Smooth muscle cell (in vitro differentiated cells): ENCODE data around the gene NUDT3. TPM values are rescaled to one million over a fixed set of nuclear protein-coding genes. Genes with fewer than 3 reads are reported as not detected.

Experiments used
- DNase-seq: peaks from one replicate; lab custom pipeline; 2025; ENCODE audit not compliant: unreplicated experiment; lab: John Stamatoyannopoulos, UW
- H2AFZ ChIP-seq: fragments of 200-600 bp; sonication (generic); 2 replicates; pipeline ENCODE4 v1.6.0; 2016; ENCODE audit warnings: antibody characterized with exemption, low read depth, mild to moderate bottlenecking
- H3F3A ChIP-seq: fragments of 200-600 bp; sonication (generic); 2 replicates; pipeline ENCODE4 v1.6.0; 2017; ENCODE audit warnings: antibody characterized with exemption, low read depth
- H3K27ac ChIP-seq: fragments of 200-600 bp; sonication (generic); 2 replicates; pipeline ENCODE4 v1.5.1; 2016; ENCODE audit warnings: low read depth, mild to moderate bottlenecking
- H3K27me3 ChIP-seq: fragments of 200-600 bp; sonication (generic); 2 replicates; pipeline ENCODE4 v1.6.1; 2016; ENCODE audit warnings: low read depth, mild to moderate bottlenecking
- H3K36me3 ChIP-seq: fragments of 200-600 bp; sonication (generic); 2 replicates; pipeline ENCODE4 v1.5.1; 2016; ENCODE audit warnings: low read depth
- H3K4me1 ChIP-seq: fragments of 200-600 bp; sonication (generic); 2 replicates; pipeline ENCODE4 v1.5.1; 2016; ENCODE audit warnings: low read depth
- H3K4me2 ChIP-seq: fragments of 200-600 bp; sonication (generic); 2 replicates; pipeline ENCODE4 v1.6.0; 2016; ENCODE audit warnings: mild to moderate bottlenecking
- H3K4me3 ChIP-seq: fragments of 200-600 bp; sonication (generic); 2 replicates; pipeline ENCODE4 v1.5.1; 2016; ENCODE audit warnings: mild to moderate bottlenecking
- H3K79me2 ChIP-seq: fragments of 200-600 bp; sonication (generic); 2 replicates; pipeline ENCODE4 v1.6.0; 2016; ENCODE audit warnings: low read depth, mild to moderate bottlenecking
- H3K9ac ChIP-seq: fragments of 200-600 bp; sonication (generic); 2 replicates; pipeline ENCODE4 v1.6.0; 2016; ENCODE audit warnings: low read depth
- H3K9me3 ChIP-seq: fragments of 200-600 bp; sonication (generic); replicated peaks from 2 replicates; pipeline ENCODE4 v1.5.1; 2016; ENCODE audit warnings: low read depth
- H4K20me1 ChIP-seq: fragments of 200-600 bp; sonication (generic); 2 replicates; pipeline ENCODE4 v1.6.0; 2016; ENCODE audit warnings: low read depth
- WGBS: methylation state at CpG from one replicate; pipeline ENCODE4 v1.1.7; 2016; ENCODE audit warnings: low lambda C conversion rate; 5-methylcytosine and 5-hydroxymethylcytosine counted together
- polyA plus RNA-seq: library from polyadenylated mRNA; unstranded; fragments of >200 nt; fragmentation: Nextera tagmentation; extraction: Ambion mirVana; gene quantifications from 2 replicates; pipeline ENCODE4 v1.2.1, GENCODE V29; 2016
- total RNA-seq: library from RNA; depleted of rRNA; stranded (reverse); fragments of >200 nt; gene quantifications from 2 replicates; pipeline ENCODE4 v1.2.3, GENCODE V29; 2014
- TF ChIP-seq, protein P1 (sequence below): fragments of 200-600 bp; sonication (generic); IDR thresholded peaks from 2 replicates; pipeline ENCODE4 v1.5.1; 2017; ENCODE audit warnings: borderline replicate concordance, mild to moderate bottlenecking, antibody characterized with exemption; ENCODE audit not compliant: insufficient read depth, poor library complexity, severe bottlenecking

Gene NUDT3
- total and polyA plus RNA-seq, 2 experiments from 2014 or later: 7.5 to 12.9 TPM

DNA sequence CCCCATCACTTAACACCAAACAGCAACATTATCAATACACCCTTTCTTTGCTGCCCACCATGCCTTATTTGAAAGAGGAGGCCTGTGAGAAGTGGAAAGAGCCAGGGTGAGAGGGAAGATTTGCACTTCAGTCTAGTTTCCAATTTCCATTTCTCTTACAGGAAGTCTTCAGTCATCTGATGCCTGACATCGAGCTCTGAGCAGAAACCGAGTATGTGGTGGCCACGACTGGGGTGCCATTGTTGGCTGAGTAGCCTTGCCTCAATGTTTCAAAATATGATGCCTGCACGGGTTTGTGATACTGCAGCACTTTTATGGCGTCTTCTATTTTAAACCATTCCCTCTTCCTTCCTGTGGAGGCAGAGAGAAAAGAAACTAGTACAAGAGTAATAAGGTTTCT lies 103.9 kb downstream of the NUDT3 start:
- Histone ChIP-seq H3K36me3 (no peaks in the 10 kb centered on the region), H4K20me1 (no peaks in the 10 kb centered on the region), H3K4me1 (no peaks in the 10 kb centered on the region), H3K79me2 (no peaks in the 10 kb centered on the region), H3K4me2 (no peak overlapping the region), H3K9me3 (no peaks in the 10 kb centered on the region), H3K27ac (no peak overlapping the region), H3F3A (no peaks in the 10 kb centered on the region), H3K4me3 (no peak overlapping the region), H2AFZ (no peak overlapping the region), H3K27me3 (no peaks in the 10 kb centered on the region), H3K9ac (no peak overlapping the region)
- 87% methylated on average over 5 of the region's 5 CpGs for WGBS
- DNase-seq: no peak
- TF ChIP-seq, protein P1, sequence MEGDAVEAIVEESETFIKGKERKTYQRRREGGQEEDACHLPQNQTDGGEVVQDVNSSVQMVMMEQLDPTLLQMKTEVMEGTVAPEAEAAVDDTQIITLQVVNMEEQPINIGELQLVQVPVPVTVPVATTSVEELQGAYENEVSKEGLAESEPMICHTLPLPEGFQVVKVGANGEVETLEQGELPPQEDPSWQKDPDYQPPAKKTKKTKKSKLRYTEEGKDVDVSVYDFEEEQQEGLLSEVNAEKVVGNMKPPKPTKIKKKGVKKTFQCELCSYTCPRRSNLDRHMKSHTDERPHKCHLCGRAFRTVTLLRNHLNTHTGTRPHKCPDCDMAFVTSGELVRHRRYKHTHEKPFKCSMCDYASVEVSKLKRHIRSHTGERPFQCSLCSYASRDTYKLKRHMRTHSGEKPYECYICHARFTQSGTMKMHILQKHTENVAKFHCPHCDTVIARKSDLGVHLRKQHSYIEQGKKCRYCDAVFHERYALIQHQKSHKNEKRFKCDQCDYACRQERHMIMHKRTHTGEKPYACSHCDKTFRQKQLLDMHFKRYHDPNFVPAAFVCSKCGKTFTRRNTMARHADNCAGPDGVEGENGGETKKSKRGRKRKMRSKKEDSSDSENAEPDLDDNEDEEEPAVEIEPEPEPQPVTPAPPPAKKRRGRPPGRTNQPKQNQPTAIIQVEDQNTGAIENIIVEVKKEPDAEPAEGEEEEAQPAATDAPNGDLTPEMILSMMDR: no peak

DNA sequence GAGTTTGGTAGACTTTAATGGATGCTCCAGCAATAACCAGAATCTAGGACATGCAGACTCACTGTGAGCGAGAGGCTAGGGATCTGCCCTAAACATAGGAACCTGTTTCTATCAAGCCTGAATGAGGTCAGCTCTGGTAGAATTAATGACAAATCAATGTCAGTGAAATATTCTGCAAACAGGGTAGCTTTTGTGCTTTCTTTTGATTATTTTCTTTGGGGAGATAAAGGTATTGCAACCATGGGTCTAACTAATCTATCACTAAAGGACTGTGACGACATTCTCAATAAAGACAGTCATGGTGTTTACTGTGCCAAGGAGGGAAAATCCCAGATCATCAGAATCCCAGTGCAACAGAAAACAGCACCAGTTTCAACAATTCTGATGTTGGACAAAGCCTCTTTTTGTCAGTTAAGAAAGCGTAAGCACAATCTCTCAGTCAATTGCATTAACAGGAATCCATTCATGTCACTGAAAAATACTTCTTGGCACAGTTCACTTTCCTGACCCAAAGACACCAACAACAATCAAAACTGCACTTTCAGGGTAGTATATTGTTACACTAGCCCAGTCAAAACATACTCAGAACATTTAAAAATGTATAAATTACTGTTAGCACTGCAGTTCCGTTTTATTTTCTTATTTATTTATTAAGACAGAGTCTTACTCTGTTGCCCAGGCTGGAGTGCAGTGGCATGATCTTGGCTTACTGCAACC lies 106.9 kb downstream of the NUDT3 start:
- Histone ChIP-seq H3K9ac (no peak overlapping the region), H3K9me3 (no peaks in the 10 kb centered on the region), H3F3A (no peaks in the 10 kb centered on the region), H3K27ac (peak overlapping the region; percentile 2), H3K4me2 (peak overlapping the region; percentile 8), H3K27me3 (no peaks in the 10 kb centered on the region), H2AFZ (no peak overlapping the region), H3K4me3 (no peak overlapping the region), H3K79me2 (no peaks in the 10 kb centered on the region), H4K20me1 (no peaks in the 10 kb centered on the region), H3K4me1 (no peaks in the 10 kb centered on the region), H3K36me3 (no peaks in the 10 kb centered on the region)
- DNase-seq: no peak
- TF ChIP-seq, protein P1: no peak
- 78% methylated on average over 4 of the region's 4 CpGs for WGBS

DNA sequence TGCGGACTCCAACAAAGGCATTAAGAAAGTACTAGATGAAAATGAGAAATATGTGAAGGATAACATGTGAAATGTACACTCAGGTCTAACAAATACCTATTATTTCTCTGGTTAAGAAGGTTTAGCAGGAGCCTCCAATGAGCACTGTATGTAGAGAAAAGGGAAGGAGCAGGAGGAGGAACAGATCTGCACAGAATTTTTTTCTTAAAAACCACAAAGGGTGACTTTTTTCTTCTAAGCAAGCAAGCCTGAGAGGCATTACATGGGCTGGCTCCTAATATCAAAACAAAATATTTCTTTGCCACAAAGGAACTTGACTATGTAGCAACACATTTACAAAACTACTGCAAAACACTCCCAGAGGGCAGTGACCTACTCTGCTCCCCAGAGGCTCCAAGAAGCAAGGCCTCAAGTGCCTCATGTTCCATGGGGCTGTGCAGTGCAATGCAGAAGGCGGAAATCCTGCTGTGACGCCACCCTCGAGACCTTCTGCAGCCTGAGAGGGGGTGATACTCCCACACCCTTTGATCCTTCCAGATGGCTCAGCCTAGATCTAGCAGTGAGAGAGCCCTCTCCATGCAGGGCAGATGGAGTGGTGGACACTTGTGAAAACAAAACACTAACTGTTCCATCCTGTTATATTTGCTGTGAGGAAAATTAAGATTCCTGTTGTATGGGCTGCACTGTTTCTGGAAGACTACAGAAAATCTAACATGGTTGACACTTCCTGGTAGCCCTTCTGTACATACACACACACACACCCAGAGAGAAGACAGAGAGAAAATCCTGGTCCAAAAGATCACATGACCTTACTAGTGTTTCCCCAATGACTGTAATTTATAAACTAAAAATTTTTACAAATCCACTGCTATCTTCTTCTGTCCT lies 107.7 kb downstream of the NUDT3 start:
- DNase-seq: no peak
- Histone ChIP-seq H3K79me2 (no peaks in the 10 kb centered on the region), H3K27me3 (no peaks in the 10 kb centered on the region), H3K36me3 (no peaks in the 10 kb centered on the region), H3K4me1 (no peaks in the 10 kb centered on the region), H3K27ac (peak overlapping the region; percentile 2), H3K9me3 (no peaks in the 10 kb centered on the region), H4K20me1 (no peaks in the 10 kb centered on the region), H3K9ac (no peak overlapping the region), H3K4me2 (peak overlapping the region; percentile 8), H2AFZ (no peak overlapping the region), H3K4me3 (no peak overlapping the region), H3F3A (no peaks in the 10 kb centered on the region)
- WGBS: 58% methylated on average over 4 of the region's 4 CpGs
- TF ChIP-seq, protein P1: no peak
